ENCODE measurements around the gene FANCM.
A peak's percentile ranks its signal among the peaks of the same experiment; 100 is the strongest.

GRCh38 chr14:45134051-45134958 is 1.4 kb upstream of the FANCM start, which contains the start of gene FKBP3:
- peak; percentile 47 for TF ChIP-seq CTCF (conservative IDR thresholded peaks at IDR 0.05; ENCODE audit: low read depth, low read length)
- no peak for TF ChIP-seq EZH2 (IDR thresholded peaks at IDR 0.05; ENCODE audit: borderline replicate concordance, low read depth, low read length, poor library complexity, severe bottlenecking)

Measured in A673 (cell line).